Measurements from ENCODE around the gene ARVCF.
"Not testable (repeated sequence)": the region's sequence is repeated elsewhere in the genome, so short reads cannot be mapped to it uniquely, and the experiment has no call there.

Gene ARVCF

DNA sequence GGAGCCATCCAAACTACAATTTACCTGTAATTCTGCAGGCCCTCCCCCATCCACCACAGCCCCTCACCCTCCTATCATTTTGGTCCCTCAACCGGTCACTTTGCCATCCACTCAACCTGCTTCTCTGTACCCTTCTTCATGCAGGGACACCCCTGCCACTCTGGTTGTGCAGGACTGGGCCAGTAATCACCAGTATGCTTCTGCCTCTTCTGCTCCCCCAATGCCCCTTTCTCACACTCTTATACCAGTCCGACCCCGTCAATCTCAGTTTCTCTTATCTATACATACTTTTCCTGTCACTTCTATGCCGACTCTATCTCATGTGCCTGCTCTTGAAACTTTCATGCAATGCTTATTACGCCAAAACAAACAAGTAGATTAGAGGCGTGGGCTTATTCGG lies 80.1 kb downstream of the ARVCF start:
- no peak for DNase-seq (ENCODE audit: low read depth)

DNA sequence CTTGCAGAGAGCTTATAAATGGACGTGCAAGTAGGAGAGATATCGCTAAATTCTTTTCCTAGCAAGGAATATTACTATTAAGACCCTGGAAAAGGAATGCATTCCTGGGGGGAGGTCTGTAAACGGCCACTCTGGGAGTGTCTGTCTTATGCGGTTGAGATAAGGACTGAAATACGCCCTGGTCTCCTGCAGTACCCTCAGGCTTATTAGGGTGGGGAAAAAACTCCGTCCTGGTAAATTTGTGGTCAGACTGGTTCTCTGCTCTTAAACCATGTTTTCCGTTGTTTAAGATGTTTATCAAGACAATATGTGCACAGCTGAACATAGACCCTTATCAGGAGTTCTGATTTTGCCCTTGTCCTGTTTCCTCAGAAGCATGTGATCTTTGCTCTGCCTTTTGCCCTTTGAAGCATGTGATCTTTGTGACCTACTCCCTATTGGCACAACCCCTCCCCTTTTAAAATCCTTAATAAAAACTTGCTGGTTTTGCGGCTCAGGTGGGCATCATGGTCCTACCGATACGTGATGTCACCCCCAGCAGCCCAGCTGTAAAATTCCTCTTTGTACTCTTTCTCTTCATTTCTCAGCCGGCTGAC lies 81.4 kb downstream of the ARVCF start:
- DNase-seq (ENCODE audit: low read depth): not testable (repeated sequence)

DNA sequence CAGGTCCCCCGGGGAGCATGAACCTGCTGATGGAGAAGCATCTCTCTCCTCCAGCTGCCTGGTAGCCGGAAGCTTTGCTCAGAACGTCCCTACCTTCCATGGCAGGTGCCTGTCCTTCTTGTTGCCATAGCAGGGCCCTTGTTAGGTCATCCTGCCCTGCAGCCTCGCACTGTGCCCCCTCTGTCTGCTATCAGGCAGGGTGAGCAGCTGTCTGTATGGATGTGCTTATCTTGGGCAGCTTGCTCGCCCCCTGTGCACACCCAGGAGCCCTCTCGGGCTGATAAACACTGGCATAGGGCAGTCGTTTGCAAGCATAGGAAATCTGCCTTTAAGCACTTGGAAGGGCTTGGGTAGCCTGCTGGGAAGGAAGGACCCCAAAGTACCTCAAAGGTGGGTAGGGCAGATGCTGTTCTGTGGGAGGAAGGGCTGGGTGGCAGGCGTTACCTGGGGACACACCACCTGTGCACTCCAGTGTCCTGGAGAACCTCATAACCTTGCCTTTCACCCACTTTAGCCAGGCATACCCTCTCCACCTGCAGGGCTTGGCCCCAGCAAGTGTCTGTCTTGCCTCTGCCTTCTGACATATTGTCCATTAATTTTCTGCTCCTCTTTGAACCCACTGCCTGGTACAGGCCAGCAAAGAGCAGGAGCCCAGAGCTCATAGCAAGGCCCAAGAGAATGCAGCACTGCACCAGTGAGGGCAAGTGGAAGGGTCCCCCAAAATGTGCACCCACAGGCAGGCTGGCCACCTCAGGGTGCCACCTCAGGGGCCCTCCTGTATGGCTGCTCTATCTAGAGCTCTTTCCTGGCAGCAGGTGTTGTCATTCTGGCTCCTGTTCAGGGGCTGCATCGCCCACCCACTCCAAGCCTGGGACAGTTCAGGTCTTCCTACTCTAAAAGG lies 83.0 kb downstream of the ARVCF start:
- no peak for DNase-seq (ENCODE audit: low read depth)

DNA sequence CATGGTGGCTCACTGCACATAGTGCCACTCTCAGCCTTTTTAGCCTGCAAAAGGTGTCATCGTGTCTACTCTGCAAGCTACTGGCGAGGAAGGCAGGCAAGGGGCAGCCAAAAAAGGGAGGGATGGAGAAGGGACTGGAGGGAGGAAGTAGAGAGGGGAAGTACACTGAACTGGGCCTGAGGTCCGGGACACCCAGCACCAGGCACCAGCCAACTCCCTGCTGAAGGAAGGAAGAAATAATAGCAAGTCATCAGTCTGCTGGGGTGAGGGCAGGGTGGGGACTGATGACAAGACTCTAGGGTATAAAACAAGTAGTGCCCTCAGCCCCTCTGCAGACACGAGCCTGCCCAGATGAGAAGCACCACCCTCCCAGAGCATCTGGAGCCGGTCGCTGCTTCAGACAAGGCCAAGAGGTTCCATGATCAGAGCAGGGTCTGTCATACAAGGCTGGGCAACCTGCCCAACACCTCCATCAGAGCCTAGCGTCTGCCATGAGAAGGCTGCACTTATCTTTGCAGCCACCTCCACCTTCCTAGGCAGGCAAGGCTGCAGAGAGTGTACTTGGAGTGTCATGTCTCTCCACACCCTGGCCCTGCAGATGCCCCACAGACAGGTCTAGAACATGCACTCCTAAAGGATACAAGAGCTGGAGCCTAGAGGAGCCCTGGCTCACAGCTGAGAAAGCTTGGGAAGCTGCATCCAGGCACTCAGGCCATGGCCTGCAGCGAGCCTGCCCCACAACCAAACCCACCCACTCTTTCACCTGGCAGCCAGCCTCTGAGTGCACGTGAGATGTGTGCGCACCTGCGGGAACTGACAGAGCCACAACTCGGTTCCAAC lies 84.0 kb downstream of the ARVCF start:
- no peak for DNase-seq (ENCODE audit: low read depth)

DNA sequence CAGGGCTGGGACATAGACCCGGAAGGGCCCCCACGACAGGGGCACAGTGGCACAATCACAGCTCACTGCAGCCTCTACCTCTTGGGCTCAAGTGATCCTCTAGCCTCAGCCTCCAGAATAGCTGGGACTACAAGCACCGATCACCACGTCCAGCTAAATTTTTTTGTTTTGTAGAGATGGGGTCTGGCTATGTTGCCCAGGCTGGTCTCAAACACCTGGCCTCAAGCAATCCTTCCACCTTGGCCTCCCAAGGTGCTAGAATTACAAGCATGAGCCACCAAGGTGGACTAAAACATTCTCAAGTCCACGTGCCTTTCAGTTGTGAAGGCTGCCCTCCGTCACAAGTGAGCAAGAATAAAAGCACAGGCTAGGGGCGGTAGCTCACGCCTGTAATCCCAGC lies 85.1 kb downstream of the ARVCF start:
- no peak for DNase-seq (ENCODE audit: low read depth)

DNA sequence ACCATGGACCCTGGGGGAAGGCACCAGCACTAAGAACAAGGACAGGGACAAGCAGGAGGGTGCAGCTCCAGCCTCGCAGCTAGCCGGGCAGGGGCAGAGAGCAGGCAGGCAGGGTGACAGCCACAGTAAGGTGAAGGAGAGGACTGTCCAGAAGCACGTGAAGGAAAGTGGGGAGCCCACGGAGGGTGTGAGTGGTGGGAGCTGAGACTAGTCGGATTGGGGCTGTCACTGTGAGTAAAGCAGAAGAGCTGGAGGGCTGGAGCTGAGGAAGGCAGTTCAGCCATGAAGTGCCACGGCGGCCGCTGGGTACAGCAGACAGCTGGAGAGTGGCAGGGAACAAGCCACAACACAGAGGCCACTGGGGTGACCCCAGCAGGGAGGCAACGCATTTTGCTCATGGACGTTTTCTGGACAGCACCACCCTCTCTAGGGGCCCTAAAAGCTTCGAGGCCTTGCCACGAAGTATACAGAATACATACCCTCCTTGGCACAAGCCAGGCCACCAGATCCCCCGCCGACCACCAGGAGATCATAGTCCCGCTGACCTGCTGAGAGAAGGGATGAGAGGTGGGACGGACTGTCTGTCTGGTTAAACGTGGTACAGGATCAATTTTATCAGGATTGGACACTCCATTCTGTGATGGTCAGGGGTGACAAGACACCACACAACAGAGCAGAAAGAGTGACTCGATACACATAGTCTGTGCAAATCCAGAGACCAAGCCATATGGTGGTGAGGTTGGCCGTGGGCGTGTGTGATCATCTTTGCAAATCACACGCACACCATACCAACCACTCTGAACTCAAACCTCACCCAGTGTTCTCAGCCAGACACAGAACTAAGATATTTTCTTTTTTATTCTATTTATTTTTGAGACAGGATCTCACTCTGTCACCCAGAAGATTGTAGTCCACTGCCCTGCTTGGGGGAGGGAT lies 85.8 kb downstream of the ARVCF start:
- DNase-seq (ENCODE audit: low read depth): no peak

DNA sequence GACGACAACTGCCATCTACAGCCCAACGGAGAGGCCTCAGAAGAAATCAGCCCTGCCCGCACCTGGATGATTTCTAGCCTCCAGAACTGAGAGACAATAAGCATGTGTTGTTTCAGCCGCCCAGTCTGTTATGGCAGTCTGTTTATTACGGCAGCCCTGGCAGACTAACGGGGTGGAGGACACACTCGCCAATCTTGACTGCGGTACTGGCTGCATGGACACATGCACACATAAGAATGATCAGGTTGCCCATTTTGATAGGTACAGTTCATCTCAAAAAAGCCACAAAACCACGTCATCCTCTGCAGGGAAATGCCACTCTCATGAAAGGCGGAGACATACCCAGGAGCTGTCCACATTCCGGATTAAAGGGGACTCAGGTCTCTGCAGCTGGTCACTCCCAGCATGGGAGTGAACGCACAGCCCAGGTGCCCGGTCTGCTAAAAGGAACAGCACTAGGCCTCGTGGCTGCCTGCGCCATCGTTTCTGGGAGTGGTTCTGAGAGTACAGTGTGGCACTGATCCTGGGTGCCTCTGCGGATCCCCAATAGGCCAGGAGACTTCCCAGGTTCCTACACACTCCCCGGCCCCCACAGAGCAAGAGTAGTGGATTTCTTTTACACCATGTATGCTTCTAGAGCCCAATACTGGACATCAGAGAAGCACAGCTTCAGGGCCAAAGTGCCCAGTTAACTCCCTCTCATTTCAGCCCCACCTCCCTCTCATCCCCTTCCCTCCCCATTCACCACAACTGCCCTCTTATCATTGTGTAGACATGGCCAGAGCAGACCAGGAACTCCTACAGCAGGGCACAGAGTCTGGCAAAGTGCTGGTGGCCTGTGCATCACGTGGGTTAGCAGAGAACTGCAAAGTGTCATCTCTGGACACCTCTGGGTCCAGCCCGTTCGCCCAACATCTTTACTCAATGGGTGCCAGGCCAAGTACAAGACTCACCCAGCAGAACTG lies 86.8 kb downstream of the ARVCF start:
- no peak for DNase-seq (ENCODE audit: low read depth)

DNA sequence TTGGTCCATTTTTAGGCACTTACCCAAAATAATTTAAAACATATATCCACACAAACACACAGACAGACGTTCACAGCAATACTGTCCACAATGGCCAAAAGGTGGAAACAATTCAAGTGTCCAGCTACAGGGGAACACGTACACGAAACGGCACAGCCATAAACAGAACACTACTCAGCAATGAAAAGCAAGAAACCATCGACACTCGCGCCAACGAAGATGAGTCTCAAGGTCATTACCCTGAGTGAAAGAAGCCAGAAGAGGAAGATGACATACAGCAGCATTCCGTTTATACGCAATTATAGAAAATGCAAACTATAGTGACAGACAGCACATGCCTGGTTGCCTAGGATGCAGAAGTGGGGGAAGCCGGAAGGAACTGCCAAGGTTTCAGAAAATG lies 88.4 kb downstream of the ARVCF start:
- DNase-seq (ENCODE audit: low read depth): no peak

DNA sequence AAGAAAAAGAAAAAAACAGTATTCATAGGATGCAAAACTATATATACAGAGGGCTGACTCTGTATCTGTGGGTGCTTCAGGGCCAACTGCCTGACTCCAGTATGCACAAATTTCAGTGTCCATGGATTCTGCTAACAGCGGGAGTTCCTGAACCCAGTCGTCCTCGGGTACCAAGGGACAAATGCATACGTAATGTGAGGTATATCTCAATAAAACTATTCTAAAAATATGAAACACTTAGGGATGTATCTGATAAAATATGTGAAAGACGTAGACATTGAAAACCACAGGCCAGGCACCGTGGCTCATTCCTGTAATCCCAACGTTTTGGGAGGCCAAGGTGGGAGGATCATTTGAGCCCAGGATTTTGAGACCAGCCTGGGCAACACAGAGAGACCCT lies 88.9 kb downstream of the ARVCF start:
- DNase-seq (ENCODE audit: low read depth): no peak

DNA sequence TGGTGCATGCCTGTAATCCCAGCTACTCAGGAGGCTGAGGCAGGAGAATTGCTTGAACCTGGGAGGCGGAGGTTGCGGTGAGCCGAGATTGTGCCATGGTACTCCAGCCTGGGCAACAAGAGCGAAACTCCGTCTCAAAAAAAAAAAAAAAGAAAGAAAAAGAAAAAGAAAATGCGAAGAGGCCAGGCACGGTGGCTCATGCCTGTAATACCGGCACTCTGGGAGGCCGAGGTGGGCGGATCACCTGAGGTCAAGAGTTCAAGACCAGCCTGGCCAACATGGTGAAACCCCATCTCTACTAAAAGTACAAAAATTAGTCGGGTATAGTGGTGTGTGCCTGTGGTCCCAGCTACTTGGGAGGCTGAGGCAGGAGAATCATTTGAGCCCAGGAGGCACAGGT lies 90.6 kb downstream of the ARVCF start:
- DNase-seq (ENCODE audit: low read depth): not testable (repeated sequence)

DNA sequence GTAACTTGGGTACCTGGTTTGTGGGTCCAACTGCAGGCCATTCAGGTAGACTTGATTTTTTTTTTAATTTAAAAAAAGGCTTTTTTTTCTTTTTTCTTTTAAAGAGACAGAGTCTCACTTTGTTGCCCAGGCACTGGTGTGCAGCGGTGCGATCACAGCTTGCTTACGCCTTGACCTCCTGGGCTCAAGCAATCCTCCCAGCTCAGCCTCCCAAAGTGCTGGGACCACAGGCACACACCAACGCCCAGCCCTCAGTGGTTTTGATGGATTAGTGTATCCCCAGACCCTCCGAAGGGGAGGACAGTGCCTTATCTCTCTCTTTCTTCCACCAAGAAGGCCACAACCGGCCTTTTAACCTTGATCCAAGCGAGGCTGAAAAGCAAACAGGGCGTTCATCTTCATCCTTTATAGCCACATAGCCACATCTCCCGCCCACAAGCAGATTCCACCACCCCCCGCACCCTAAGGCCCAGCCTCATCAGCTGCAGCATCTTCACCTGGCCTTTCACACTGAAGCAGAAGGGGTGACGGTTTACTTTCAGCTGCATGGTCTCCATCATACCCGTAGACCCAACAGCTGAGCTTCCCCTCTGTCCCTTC lies 92.6 kb downstream of the ARVCF start:
- no peak for DNase-seq (ENCODE audit: low read depth)

DNA sequence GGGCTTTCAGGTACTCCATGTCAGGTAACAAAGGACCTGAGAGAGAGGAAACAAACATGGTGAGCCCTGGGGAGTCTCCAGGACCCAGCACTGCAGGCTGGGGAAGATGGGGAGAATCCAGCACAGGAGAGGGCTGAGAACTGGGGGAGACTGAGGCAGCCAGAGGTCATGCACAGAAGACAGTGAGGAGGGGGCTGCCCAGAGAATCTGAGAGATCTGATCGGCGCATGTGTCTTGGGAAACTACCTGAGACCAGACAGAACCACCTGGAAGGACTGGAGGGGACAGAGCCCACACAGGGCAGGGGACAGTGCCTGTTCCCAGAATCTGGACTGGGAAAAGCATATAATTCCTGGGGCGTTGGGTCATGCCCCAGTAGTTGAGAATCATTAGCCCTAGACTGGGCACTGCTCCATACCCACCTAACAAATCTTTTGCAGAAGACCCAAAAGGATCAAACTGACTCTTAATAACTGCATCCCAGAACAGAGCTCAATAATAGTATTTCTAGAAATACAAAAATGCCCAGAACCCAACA lies 95.0 kb downstream of the ARVCF start:
- no peak for DNase-seq (ENCODE audit: low read depth)

Data from HS-27A (cell line).